ENCODE measurements around the gene TAC4. TPM values are rescaled to one million over a fixed set of nuclear protein-coding genes. Genes with fewer than 3 reads are reported as not detected.
A peak's percentile ranks its signal among the peaks of the same experiment; 100 is the strongest.

TAC4 gene
- total RNA-seq, 1 donor from 2014 or later, result not detected

DNA sequence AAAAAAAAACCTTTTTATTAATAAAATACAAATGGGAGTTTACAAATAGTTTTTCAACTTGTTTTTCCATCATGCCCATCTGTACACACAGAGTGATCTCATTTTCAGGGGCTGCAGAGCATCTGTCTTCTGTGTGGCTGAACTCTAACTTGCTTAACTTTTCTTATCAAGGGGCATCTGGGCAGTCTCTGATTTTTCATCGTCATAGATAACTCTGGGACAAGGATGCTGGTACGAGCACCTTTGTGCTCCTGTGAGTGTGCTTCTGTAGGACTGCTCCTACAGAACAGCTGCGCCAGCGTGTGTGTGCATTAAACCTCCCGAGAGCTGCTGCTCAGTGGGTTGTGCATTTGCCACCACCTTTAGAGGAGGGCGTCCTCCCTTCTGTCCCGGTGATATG lies 34.6 kb upstream of the TAC4 start:
- TF ChIP-seq, protein P1, sequence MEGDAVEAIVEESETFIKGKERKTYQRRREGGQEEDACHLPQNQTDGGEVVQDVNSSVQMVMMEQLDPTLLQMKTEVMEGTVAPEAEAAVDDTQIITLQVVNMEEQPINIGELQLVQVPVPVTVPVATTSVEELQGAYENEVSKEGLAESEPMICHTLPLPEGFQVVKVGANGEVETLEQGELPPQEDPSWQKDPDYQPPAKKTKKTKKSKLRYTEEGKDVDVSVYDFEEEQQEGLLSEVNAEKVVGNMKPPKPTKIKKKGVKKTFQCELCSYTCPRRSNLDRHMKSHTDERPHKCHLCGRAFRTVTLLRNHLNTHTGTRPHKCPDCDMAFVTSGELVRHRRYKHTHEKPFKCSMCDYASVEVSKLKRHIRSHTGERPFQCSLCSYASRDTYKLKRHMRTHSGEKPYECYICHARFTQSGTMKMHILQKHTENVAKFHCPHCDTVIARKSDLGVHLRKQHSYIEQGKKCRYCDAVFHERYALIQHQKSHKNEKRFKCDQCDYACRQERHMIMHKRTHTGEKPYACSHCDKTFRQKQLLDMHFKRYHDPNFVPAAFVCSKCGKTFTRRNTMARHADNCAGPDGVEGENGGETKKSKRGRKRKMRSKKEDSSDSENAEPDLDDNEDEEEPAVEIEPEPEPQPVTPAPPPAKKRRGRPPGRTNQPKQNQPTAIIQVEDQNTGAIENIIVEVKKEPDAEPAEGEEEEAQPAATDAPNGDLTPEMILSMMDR (conservative IDR thresholded peaks at IDR 0.05; ENCODE audit: low read depth, low read length), result no peak
- no peak overlapping the region for H3K4me3 ChIP-seq (ENCODE audit: low read depth, low read length)
- no peak for DNase-seq (ENCODE audit: low read depth)

DNA sequence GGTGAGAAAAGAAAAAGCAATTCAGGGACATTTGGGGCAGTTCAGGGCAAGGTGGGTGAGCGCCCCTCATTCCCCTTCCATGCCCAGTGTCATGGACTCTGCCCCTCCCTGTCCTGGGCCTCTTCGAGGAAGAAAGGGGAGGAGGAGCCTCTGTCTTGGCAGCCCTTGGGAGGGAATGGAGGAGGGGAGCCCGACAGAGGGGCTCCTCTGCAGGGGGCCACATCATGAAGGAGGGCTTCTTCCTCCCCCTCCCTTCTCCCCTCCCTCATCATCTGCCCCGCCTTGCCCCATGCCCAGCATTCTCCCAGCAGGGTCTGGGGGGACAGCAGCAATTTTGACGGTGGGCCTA lies 33.2 kb upstream of the TAC4 start:
- DNase-seq (ENCODE audit: low read depth), result no peak
- TF ChIP-seq, protein P1 (conservative IDR thresholded peaks at IDR 0.05; ENCODE audit: low read depth, low read length), result no peak
- no peak overlapping the region for H3K4me3 ChIP-seq (ENCODE audit: low read depth, low read length)

DNA sequence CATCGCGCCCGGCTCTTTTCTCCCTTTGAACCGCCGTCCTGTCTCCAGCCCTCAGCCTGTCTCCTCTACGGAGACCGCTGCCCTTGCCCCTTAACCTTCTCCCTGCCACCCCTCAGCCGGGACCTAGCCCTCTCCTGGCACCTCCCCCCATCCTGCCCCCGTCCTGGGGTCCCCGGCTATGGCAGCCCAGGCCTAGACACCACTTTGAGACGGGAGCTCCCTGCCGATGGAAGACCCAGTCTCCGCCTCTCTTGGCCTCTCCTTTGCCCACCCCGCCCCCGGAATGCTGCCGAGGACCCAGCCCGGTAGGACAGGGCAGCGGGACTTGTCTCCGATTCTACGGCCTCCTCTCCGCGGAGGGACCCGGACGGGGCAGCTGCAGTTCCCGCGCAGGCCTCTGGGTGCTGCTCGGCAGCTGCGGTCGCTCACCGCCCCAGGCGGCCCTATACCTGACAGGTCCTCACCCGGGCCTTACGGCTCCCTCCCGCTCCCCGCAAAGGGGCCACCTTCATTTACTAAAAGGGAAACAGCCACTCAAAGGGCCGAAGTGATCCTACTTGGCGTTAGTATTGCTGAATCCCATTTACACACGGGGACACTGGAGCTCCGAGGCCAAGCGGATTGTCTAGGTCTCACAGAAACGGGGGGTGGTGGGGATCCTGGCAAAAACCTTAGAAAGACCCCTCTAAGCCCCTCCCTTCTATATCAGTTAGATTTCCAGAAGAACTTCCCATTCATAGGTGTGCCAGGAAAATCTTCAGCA lies 32.6 kb upstream of the TAC4 start:
- TF ChIP-seq, protein P1 (conservative IDR thresholded peaks at IDR 0.05; ENCODE audit: low read depth, low read length), result peak; percentile 83
- DNase-seq (ENCODE audit: low read depth), result no peak
- no peak overlapping the region for H3K4me3 ChIP-seq (ENCODE audit: low read depth, low read length)

DNA sequence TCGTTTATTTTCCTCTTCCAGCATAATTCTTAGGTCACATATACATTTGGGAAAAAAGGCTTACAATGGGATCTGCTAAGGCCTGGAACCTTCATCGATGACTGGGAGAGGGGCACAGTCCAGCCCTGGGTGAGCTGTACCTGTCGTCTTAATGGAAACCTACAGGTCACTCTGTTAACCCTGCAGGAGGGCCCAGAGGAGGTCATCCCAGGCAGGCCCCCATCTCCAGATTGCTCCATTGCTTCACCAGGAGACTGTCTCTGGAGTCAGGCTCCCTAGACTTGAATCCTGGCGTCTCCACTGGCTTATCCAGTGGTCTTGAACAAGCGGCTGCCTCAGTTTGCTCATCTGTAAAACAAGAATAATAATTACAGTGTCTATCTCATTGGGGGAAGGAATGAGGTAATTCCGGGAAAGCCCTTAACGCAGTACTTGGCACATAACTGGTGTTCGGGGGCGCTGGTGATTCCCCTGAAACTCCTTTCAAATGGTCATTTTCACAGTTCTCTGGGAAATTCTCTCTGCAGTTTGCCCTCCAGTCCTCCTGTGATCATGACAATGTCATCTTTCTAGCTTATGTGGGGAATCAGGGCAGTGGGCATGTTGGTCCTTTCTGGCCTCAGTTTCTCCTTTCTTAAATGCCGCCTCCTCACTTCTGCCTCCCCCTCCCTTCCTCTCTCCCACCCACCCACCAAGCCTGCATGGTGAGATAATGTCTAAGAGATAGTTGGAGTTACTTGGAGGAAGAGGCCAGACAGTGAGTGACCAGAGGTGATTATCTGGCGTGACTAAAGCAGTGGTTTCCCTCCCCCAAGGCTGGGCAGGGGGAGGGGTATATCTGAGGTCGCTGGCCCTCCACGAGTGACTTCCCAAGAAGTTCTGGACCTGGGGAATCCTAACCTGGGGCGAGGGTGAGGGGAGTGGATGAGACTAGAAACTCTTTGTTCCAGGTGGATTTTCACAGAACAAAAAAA lies 31.3 kb upstream of the TAC4 start:
- H3K4me3 ChIP-seq (ENCODE audit: low read depth, low read length), result no peak overlapping the region
- DNase-seq (ENCODE audit: low read depth), result no peak
- TF ChIP-seq, protein P1 (conservative IDR thresholded peaks at IDR 0.05; ENCODE audit: low read depth, low read length), result no peak

DNA sequence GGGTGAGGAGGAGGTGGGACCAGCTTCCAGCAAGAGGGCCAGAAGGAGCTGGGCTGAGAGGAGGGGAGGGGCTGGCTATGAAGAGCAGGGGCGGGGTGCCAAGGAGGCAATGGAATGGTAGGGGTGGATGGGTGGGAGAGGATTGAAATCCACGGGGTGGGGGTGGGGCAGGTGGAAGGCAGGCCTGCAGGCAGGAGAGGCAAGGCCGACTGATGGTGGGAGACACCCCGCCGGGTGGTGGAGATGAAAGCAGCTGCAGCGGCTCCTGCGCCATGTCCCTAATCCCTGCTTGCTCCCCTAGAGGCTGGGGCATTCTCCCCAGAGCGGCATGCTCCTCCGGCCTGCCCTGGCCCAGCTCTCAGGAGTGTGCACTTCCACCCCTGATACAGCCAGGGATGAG lies 27.8 kb upstream of the TAC4 start:
- H3K4me3 ChIP-seq (ENCODE audit: low read depth, low read length), result no peak overlapping the region
- TF ChIP-seq, protein P1 (conservative IDR thresholded peaks at IDR 0.05; ENCODE audit: low read depth, low read length), result no peak

DNA sequence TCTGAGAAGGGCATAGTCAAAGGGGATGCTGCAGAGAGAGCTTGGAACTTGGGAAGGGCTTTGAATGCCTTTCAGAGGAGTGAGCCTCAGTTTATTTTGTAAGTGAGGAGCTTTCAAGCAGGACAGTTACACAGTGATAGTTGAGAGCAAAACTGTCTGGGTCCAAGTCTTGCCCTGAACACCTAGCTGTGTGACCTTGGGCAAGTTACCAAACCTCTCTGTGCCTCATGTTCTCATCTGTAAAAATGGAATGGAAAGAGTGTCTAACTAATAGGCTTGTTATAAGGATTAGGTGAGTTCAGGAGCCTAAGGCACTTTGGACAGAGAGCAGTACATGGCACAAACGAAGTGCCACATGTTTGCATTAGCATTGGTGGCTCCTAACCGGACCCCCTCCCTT lies 27.0 kb upstream of the TAC4 start:
- TF ChIP-seq, protein P1 (conservative IDR thresholded peaks at IDR 0.05; ENCODE audit: low read depth, low read length), result no peak
- no peak for DNase-seq (ENCODE audit: low read depth)

More for the DNA sequence above, 27.8 kb upstream of the TAC4 start:
- no peak for DNase-seq (ENCODE audit: low read depth)

More for the DNA sequence above, 27.0 kb upstream of the TAC4 start:
- H3K4me3 ChIP-seq (ENCODE audit: low read depth, low read length), result no peak overlapping the region

All from epithelial cell of proximal tubule (primary cell).